H1 (cell line): ENCODE data around the gene AMHR2. TPM values are rescaled to one million over a fixed set of nuclear protein-coding genes. Genes with fewer than 3 reads are reported as not detected.
A peak's percentile ranks its signal among the peaks of the same experiment; 100 is the strongest.

ENCODE experiments used
- CTCF ChIA-PET: fragments of 300-600 bp; sonication (Branson Sonifier 250); formaldehyde crosslinking; loops from one replicate; lab custom pipeline; 2021; ENCODE audit not compliant: partially characterized antibody; lab: Charles Lee
- POLR2A ChIA-PET: fragments of 300-600 bp; sonication (Branson Sonifier 250); formaldehyde crosslinking; loops from one replicate; lab custom pipeline; 2021; ENCODE audit warnings: inconsistent platforms; ENCODE audit not compliant: partially characterized antibody; lab: Charles Lee
- DNase-seq, 2 experiments: peaks; one replicate each; pipeline versions ENCODE4 v3.0.0 to v3.0.0-alpha.2; 2010 to 2022; ENCODE audit warnings: low spot score in 2 of 2, low read depth in 1 of 2, mixed read lengths in 1 of 2
- FAIRE-seq: peaks from 2 replicates; lab custom pipeline; 2011; peaks lifted over from hg19 to GRCh38; lab: Jason Lieb, UNC
- H2AFZ ChIP-seq: 2 replicates; pipeline ENCODE4 v1.8.1; 2012; ENCODE audit warnings: low read length, inconsistent platforms
- H2AK5ac ChIP-seq: 2 replicates; pipeline ENCODE4 v1.6.1; 2013; ENCODE audit warnings: low read depth, low read length
- H2BK120ac ChIP-seq: replicated peaks from 2 replicates; pipeline ENCODE3; 2013; ENCODE audit warnings: low read depth, low read length, inconsistent platforms
- H2BK12ac ChIP-seq: 2 replicates; pipeline ENCODE4 v1.6.1; 2013; ENCODE audit warnings: low read depth, low read length
- H2BK15ac ChIP-seq: 2 replicates; pipeline ENCODE4 v1.6.1; 2013; ENCODE audit warnings: low read length
- H2BK20ac ChIP-seq: 2 replicates; pipeline ENCODE4 v1.6.1; 2013; ENCODE audit warnings: low read length
- H2BK5ac ChIP-seq: 2 replicates; pipeline ENCODE4 v1.6.1; 2013; ENCODE audit warnings: low read depth, low read length
- H3K14ac ChIP-seq: 2 replicates; pipeline ENCODE4 v1.6.1; 2013; ENCODE audit warnings: inconsistent platforms; ENCODE audit not compliant: insufficient read length
- H3K18ac ChIP-seq: 2 replicates; pipeline ENCODE4 v1.6.1; 2013; ENCODE audit warnings: low read length; ENCODE audit errors: extremely low read depth
- H3K23ac ChIP-seq: 2 replicates; pipeline ENCODE4 v1.6.1; 2013; ENCODE audit warnings: inconsistent platforms; ENCODE audit not compliant: insufficient read length
- H3K23me2 ChIP-seq: 2 replicates; pipeline ENCODE4 v1.6.1; 2013; ENCODE audit warnings: low read depth, low read length
- H3K27ac ChIP-seq: 2 replicates; pipeline ENCODE4 v1.6.1; 2011; ENCODE audit warnings: low read depth, low read length, inconsistent platforms
- H3K27me3 ChIP-seq, 4 experiments: replicated peaks in 1 of 4; 1 replicate in 1 of 4; 2 replicates in 3 of 4; pipeline versions ENCODE4 v1.6.1 to v1.8.1; 2011 to 2013; ENCODE audit warnings: low read length in 3 of 4, mild to moderate bottlenecking in 3 of 4, inconsistent platforms in 2 of 4, mixed read lengths in 2 of 4, moderate library complexity in 1 of 4; ENCODE audit not compliant: control insufficient read depth in 3 of 4, insufficient read depth in 3 of 4; ENCODE audit errors: extremely low read depth in 1 of 4
- H3K36me3 ChIP-seq, 4 experiments: 2 replicates each; pipeline versions ENCODE4 v1.6.1 to v1.8.1; 2011 to 2013; ENCODE audit warnings: mild to moderate bottlenecking in 4 of 4, low read length in 3 of 4, moderate library complexity in 2 of 4, control low read depth in 1 of 4, inconsistent platforms in 1 of 4; ENCODE audit not compliant: insufficient read depth in 4 of 4, control insufficient read depth in 2 of 4
- H3K4ac ChIP-seq: replicated peaks from 2 replicates; pipeline ENCODE3; 2013; ENCODE audit warnings: low read length, low read depth, mixed read lengths, inconsistent platforms; ENCODE audit not compliant: insufficient read length
- H3K4me1 ChIP-seq, 4 experiments: replicated peaks in 1 of 4; 1 replicate in 1 of 4; 2 replicates in 3 of 4; pipeline versions ENCODE4 v1.6.1 to v1.8.1; 2011 to 2013; ENCODE audit warnings: low read length in 3 of 4, inconsistent platforms in 2 of 4, mixed read lengths in 1 of 4; ENCODE audit not compliant: insufficient read depth in 4 of 4, control insufficient read depth in 3 of 4
- H3K4me2 ChIP-seq, 2 experiments: 2 replicates each; pipeline versions ENCODE4 v1.6.1 to v1.8.1; 2011 to 2013; ENCODE audit warnings: low read depth in 2 of 2, low read length in 2 of 2, control low read depth in 1 of 2, inconsistent platforms in 1 of 2, mild to moderate bottlenecking in 1 of 2; ENCODE audit not compliant: insufficient read depth in 1 of 2
- H3K4me3 ChIP-seq, 4 experiments: fragments of 200-600, 300-600 bp in 1 of 4; sonication (generic), shearing (Covaris generic), sonication (Bioruptor Twin) in 1 of 4; 2 replicates each; pipeline versions ENCODE4 v1.5.1 to v1.8.1; 2011 to 2016; ENCODE audit warnings: low read length in 4 of 4, low read depth in 3 of 4, control low read depth in 2 of 4, inconsistent platforms in 2 of 4, mild to moderate bottlenecking in 2 of 4, mixed read lengths in 1 of 4, moderate library complexity in 1 of 4; ENCODE audit not compliant: insufficient read depth in 2 of 4; ENCODE audit errors: extremely low read depth in 1 of 4
- H3K56ac ChIP-seq: replicated peaks from 2 replicates; pipeline ENCODE3; 2013; ENCODE audit warnings: low read depth, mild to moderate bottlenecking, mixed read lengths, low read length, inconsistent platforms; ENCODE audit not compliant: insufficient read length
- H3K79me1 ChIP-seq: 2 replicates; pipeline ENCODE4 v1.6.1; 2013; ENCODE audit warnings: low read depth, low read length, control low read depth
- H3K79me2 ChIP-seq, 2 experiments: 2 replicates each; pipeline versions ENCODE4 v1.6.1 to v1.8.1; 2012 to 2013; ENCODE audit warnings: low read length in 2 of 2, mild to moderate bottlenecking in 2 of 2, inconsistent platforms in 1 of 2; ENCODE audit not compliant: insufficient read depth in 2 of 2, control insufficient read depth in 1 of 2
- H3K9ac ChIP-seq, 4 experiments: replicated peaks in 1 of 4; 1 replicate in 1 of 4; 2 replicates in 3 of 4; pipeline versions ENCODE4 v1.6.1 to v1.8.1; 2011 to 2013; ENCODE audit warnings: low read depth in 3 of 4, low read length in 3 of 4, control low read depth in 2 of 4, mild to moderate bottlenecking in 2 of 4, moderate library complexity in 2 of 4, inconsistent platforms in 1 of 4; ENCODE audit errors: extremely low read depth in 1 of 4
- H3K9me3 ChIP-seq, 2 experiments: 2 replicates each; pipeline versions ENCODE4 v1.6.1 to v1.8.1; 2012 to 2013; ENCODE audit warnings: mild to moderate bottlenecking in 2 of 2, moderate library complexity in 2 of 2, control low read depth in 1 of 2, inconsistent platforms in 1 of 2, low read depth in 1 of 2, low read length in 1 of 2, mixed read lengths in 1 of 2; ENCODE audit not compliant: insufficient read depth in 2 of 2
- H4K20me1 ChIP-seq, 2 experiments: replicated peaks in 1 of 2; 2 replicates each; pipeline versions ENCODE3 to v1.8.1; 2011 to 2013; ENCODE audit warnings: inconsistent platforms in 2 of 2, low read length in 2 of 2, mild to moderate bottlenecking in 1 of 2; ENCODE audit not compliant: insufficient read depth in 2 of 2, control insufficient read depth in 1 of 2
- H4K5ac ChIP-seq: 2 replicates; pipeline ENCODE4 v1.6.1; 2013; ENCODE audit warnings: low read length, low read depth, mixed read lengths, inconsistent platforms; ENCODE audit not compliant: insufficient read length
- H4K8ac ChIP-seq: 2 replicates; pipeline ENCODE4 v1.8.0; 2013; ENCODE audit warnings: mild to moderate bottlenecking, moderate library complexity, low read length, inconsistent platforms; ENCODE audit not compliant: insufficient read depth; ENCODE audit errors: extremely low read depth
- H4K91ac ChIP-seq: replicated peaks from 2 replicates; pipeline ENCODE3; 2013; ENCODE audit warnings: low read length, mixed read lengths, inconsistent platforms; ENCODE audit not compliant: insufficient read length
- EP300 ChIP-seq, 2 experiments: IDR thresholded peaks; 1 replicate in 1 of 2; 2 replicates in 1 of 2; pipeline ENCODE4 v1.6.1; 2011 to 2012; ENCODE audit warnings: low read depth in 2 of 2, low read length in 2 of 2, mild to moderate bottlenecking in 2 of 2, borderline replicate concordance in 1 of 2, inconsistent platforms in 1 of 2, moderate library complexity in 1 of 2
- TAF1 ChIP-seq: IDR thresholded peaks from 2 replicates; pipeline ENCODE4 v1.6.1; 2011; ENCODE audit warnings: mild to moderate bottlenecking, low read depth, low read length
- WGBS, 2 experiments: shearing (Covaris generic) in 1 of 2; methylation state at CpG; one replicate each; pipeline versions ENCODE4 v1.1.6 to v1.1.7; 2013 to 2015; ENCODE audit warnings: low lambda C conversion rate in 2 of 2, mixed read lengths in 2 of 2, inconsistent platforms in 1 of 2, low coverage in 1 of 2, missing lambda C conversion rate in 1 of 2; ENCODE audit not compliant: insufficient replicate concordance in 2 of 2, insufficient coverage in 1 of 2, insufficient read length in 1 of 2; ENCODE audit errors: extremely low coverage in 1 of 2, missing lambda C conversion rate in 1 of 2; 5-methylcytosine and 5-hydroxymethylcytosine counted together
- polyA plus RNA-seq, 7 experiments: library from polyadenylated mRNA; depleted of rRNA in 3 of 7; stranded (reverse) in 5 of 7; unstranded in 2 of 7; fragments of >200 nt in 5 of 7; fragments of 200-250 nt in 2 of 7; gene quantifications; 1 replicate in 5 of 7; 2 replicates in 1 of 7; 4 replicates in 1 of 7; pipeline versions ENCODE4 v1.2.1 to v1.2.3, GENCODE V29; 2011 to 2013; ENCODE audit warnings: missing spikeins in 2 of 7, mixed read lengths in 2 of 7
- total RNA-seq: library from RNA; stranded (reverse); fragmentation: NEBNext Ultra II Directional; extraction: Animal tissue kit (Norgen Biotek cat#: 25700); gene quantifications from 2 replicates; pipeline ENCODE4 v1.2.1, GENCODE V29; 2021

The AMHR2 gene
- total and polyA plus RNA-seq, 2 of the 8 experiments (the other 6 are each of a cell fraction or from before 2014, with no cell fraction given): 0.29 to 0.35 TPM

DNA sequence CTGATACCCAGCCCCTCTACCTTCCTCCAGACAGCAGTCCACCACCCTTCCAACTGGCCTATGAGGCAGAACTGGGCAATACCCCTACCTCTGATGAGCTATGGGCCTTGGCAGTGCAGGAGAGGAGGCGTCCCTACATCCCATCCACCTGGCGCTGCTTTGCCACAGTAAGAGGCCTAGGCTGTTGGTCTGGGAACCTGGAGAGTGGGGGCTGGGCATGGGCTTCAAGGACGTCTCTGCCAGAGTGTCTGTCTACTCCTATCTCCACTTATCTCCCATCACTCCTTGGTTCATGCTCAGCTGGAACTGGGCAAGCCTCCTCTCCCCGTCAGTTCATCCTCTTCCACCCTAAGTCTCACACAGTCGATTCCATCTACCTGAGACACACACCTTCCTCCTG, 6.5 kb downstream of the AMHR2 start:
- Histone ChIP-seq H4K8ac (no peak overlapping the region), H2AK5ac (no peak overlapping the region), H3K56ac (no peak overlapping the region), H3K27ac (no peak overlapping the region), H3K27me3 (no peaks in the 10 kb centered on the region), H2BK5ac (no peak overlapping the region; the same call in 1 of the 2 replicates), H3K18ac (no peak overlapping the region), H2BK15ac (no peak overlapping the region), H3K4me3 (no peak overlapping the region), H3K23me2 (no peaks in the 10 kb centered on the region), H2BK12ac (no peak overlapping the region), H3K4ac (no peak overlapping the region), H4K91ac (no peak overlapping the region), H3K14ac (no peak overlapping the region), H3K23ac (no peak overlapping the region), H2BK120ac (no peak overlapping the region), H3K4me1 (no peaks in the 10 kb centered on the region), H3K4me2 (no peak overlapping the region), H3K79me2 (no peaks in the 10 kb centered on the region), H2AFZ (no peak overlapping the region), H4K5ac (no peak overlapping the region), H2BK20ac (0 out of 2 replicates have a peak overlapping the region, but pooled peaks have one; percentile 7), H3K79me1 (no peaks in the 10 kb centered on the region), H3K9me3 (no peaks in the 10 kb centered on the region), H4K20me1 (no peaks in the 10 kb centered on the region), H3K9ac (no peak overlapping the region), H3K36me3 (no peaks in the 10 kb centered on the region)
- FAIRE-seq: no peak
- TF ChIP-seq EP300 (IDR thresholded peaks at IDR 0.05; ENCODE audit: borderline replicate concordance in 1 of 2, low read depth in 2 of 2, low read length in 2 of 2): no peak
- TF ChIP-seq TAF1: no peak
- WGBS, 2 experiments: 81% methylated on average over 5 of the region's 5 CpGs; no CpG with 5 or more reads in 1 of the 2 experiments
- CTCF ChIA-PET: interaction anchor here (0.7 to 4.9 kb wide), 8 partner anchors 9 to 571 kb away, joined by 3 to 35 read pairs (median 6); no protein-coding TSS in a partner anchor
- no peak for DNase-seq
- POLR2A ChIA-PET: interaction anchor here (0.9 to 4.2 kb wide), 7 partner anchors 8 to 86 kb away, joined by 3 to 21 read pairs (median 3); partner anchors contain the start of genes PRR13 and SP1
